H7 (cell line): ENCODE results near the gene PRKACG. TPM values are rescaled to one million over a fixed set of nuclear protein-coding genes. Genes with fewer than 3 reads are reported as not detected.

Experiments
- DNase-seq: peaks from one replicate; pipeline ENCODE4 v3.0.0; 2012
- H3K27me3 ChIP-seq: 2 replicates; pipeline ENCODE4 v1.6.0; 2011; ENCODE audit warnings: mild to moderate bottlenecking, low read length; ENCODE audit not compliant: control insufficient read depth, insufficient read depth
- H3K36me3 ChIP-seq: replicated peaks from 2 replicates; pipeline ENCODE4 v1.5.1; 2011; ENCODE audit warnings: low read length; ENCODE audit not compliant: control insufficient read depth, insufficient read depth
- H3K4me3 ChIP-seq: 2 replicates; pipeline ENCODE4 v1.5.1; 2011; ENCODE audit warnings: low read depth, mild to moderate bottlenecking, control low read depth, low read length, moderate library complexity; ENCODE audit not compliant: insufficient read depth
- total RNA-seq: library from RNA; depleted of rRNA; stranded (reverse); fragments of >200 nt; shearing (Covaris generic); gene quantifications from 2 replicates; pipeline ENCODE4 v1.2.3, GENCODE V29; 2014

The PRKACG gene
- total RNA-seq, 1 experiment from 2014 or later, result not detected

DNA sequence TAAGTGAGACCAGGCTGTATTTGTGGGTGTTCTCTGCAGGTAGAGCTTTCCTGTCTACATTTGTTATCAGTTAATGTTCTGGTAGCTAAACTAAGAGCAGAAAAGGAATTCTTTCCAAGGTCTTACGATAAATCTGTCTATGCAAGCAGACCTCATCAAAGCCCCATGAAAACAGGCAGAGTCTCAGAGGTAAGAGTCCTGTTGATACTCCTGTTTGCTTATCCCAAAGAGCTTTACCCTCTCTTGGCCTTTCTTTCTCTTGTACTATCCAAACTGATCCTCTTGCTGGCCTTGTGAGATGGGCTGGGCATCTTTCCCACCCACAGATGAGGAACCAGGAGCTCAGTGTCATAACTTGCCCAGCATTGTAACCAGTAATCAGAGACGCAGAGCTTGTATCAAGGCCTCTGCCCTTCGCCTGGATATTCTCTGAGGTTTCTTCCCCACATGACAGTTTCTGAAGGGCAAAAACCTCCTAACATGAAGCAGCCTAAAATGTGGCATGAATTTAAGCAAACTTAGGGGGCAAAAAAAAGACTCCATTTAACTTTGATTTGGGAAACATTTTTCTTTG lies 33.5 kb downstream of the PRKACG start:
- Histone ChIP-seq H3K27me3 (no peaks in the 10 kb centered on the region), H3K4me3 (no peak overlapping the region), H3K36me3 (no peaks in the 10 kb centered on the region)
- no peak for DNase-seq

- no peak for DNase-seq
- Histone ChIP-seq H3K4me3 (no peak overlapping the region), H3K27me3 (no peaks in the 10 kb centered on the region), H3K36me3 (no peaks in the 10 kb centered on the region)
Measured at GRCh38 chr9:68979538-68980314, 34.2 kb downstream of the PRKACG start.

- Histone ChIP-seq H3K27me3 (no peaks in the 10 kb centered on the region), H3K36me3 (no peaks in the 10 kb centered on the region), H3K4me3 (no peak overlapping the region)
- no peak for DNase-seq
Measured at GRCh38 chr9:68978501-68978900, 35.4 kb downstream of the PRKACG start.

DNA sequence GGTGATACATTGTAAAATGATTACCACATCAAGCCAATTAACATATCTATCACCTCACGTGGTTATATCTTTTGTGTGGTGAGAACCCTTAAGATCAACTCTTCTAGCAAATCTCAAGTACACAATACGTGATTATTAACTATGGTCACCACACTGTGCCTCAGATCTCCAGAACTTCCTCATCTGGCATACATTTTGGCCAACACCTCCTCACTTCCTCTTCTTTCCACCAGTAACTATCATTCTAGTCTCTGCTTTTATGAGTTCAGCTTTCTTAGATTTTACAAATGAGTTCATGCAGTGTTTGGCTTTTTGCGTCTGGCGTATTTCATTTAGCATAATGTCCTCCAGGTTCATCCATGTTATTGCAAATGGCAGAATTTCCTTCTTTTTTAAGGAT lies 35.8 kb downstream of the PRKACG start:
- no peaks in the 10 kb centered on the region for H3K36me3 ChIP-seq
- no peak for DNase-seq
- no peaks in the 10 kb centered on the region for H3K27me3 ChIP-seq
- H3K4me3 ChIP-seq, result no peak overlapping the region

- no peaks in the 10 kb centered on the region for H3K36me3 ChIP-seq
- H3K4me3 ChIP-seq, result no peak overlapping the region
- no peak for DNase-seq
- H3K27me3 ChIP-seq, result no peaks in the 10 kb centered on the region
Measured at GRCh38 chr9:68975365-68976043, 38.4 kb downstream of the PRKACG start.

- no peaks in the 10 kb centered on the region for H3K36me3 ChIP-seq
- no peak for DNase-seq
- no peaks in the 10 kb centered on the region for H3K27me3 ChIP-seq
- no peak overlapping the region for H3K4me3 ChIP-seq
Measured at GRCh38 chr9:68974901-68975300, 39.0 kb downstream of the PRKACG start.

- Histone ChIP-seq H3K27me3 (no peaks in the 10 kb centered on the region), H3K36me3 (no peaks in the 10 kb centered on the region), H3K4me3 (no peak overlapping the region)
- no peak for DNase-seq
Measured at GRCh38 chr9:68974431-68974830, 39.5 kb downstream of the PRKACG start.

DNA sequence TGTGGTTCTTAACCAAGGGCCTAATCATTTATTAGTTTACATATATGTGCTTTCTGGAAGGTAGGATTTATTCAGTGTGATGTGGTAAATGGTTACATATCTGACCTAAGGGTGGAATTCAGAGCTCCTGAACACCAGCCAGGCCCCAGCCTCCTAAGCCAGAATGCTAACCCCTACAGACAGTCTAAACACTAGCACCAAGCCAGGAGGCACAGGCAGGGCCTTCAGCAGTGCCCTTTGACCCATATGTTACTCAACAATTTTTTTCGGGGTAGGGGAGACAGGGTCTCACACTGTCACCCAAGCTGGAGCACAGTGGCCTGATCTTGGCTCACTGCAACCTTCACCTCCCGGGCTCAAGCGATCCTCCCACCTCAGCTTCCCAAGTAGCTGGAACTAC lies 40.3 kb downstream of the PRKACG start:
- Histone ChIP-seq H3K36me3 (no peaks in the 10 kb centered on the region), H3K4me3 (no peak overlapping the region), H3K27me3 (no peaks in the 10 kb centered on the region)
- DNase-seq, result no peak

- no peak for DNase-seq
- H3K36me3 ChIP-seq, result no peaks in the 10 kb centered on the region
- no peak overlapping the region for H3K4me3 ChIP-seq
- no peaks in the 10 kb centered on the region for H3K27me3 ChIP-seq
Measured at GRCh38 chr9:68970151-68970550, 43.8 kb downstream of the PRKACG start.

GRCh38 chr9:68969538-68969937 lies 44.4 kb downstream of the PRKACG start:
- no peak for DNase-seq
- no peaks in the 10 kb centered on the region for H3K27me3 ChIP-seq
- H3K36me3 ChIP-seq, result no peaks in the 10 kb centered on the region
- no peak overlapping the region for H3K4me3 ChIP-seq

- no peak for DNase-seq
- H3K27me3 ChIP-seq, result no peaks in the 10 kb centered on the region
- no peak overlapping the region for H3K4me3 ChIP-seq
- no peaks in the 10 kb centered on the region for H3K36me3 ChIP-seq
Measured at GRCh38 chr9:68967800-68968199, 46.1 kb downstream of the PRKACG start.

DNA sequence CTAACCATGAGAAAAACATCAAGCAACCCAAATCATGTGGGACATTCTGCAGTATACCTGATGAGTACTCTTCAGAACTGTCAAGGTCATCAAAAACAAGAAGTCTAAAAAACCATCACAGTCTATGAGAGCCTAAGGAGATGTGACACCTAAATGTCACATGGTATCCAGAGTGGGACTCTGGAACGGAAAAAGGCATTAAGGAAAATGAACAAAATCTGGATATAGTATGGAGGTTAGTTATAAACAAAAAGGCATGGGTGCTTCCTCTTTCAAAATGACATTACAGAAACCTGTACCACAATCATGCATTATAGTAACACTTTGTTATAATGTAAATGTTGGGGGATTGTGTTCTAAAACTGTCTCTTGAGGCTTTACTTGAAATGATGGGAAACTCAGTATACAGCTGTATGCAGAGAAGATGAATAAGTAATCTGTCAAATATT lies 47.4 kb downstream of the PRKACG start:
- H3K36me3 ChIP-seq, result no peaks in the 10 kb centered on the region
- no peaks in the 10 kb centered on the region for H3K27me3 ChIP-seq
- DNase-seq, result no peak
- no peak overlapping the region for H3K4me3 ChIP-seq

DNA sequence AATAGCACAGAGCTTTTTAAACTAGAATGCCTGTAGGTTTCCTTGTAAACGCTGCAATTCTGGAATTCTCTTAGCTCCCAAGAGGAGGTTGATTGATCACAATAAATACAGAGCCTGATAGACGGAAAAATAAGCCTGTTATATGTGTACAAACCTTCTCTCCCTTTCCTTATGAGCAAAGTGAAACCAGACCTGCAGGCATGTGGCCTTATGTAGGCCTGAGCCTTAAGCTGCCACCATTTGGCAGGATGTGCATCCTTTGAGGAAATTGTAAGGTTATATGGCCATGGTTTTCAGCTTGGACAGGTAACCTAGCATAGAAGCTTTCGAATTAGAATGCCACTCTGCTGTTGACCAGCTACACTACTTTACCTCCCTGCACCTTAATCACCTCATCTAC lies 49.1 kb downstream of the PRKACG start:
- no peaks in the 10 kb centered on the region for H3K27me3 ChIP-seq
- H3K36me3 ChIP-seq, result no peaks in the 10 kb centered on the region
- H3K4me3 ChIP-seq, result no peak overlapping the region
- no peak for DNase-seq

GRCh38 chr9:68964102-68964541 lies 49.8 kb downstream of the PRKACG start:
- no peaks in the 10 kb centered on the region for H3K36me3 ChIP-seq
- no peaks in the 10 kb centered on the region for H3K27me3 ChIP-seq
- no peak overlapping the region for H3K4me3 ChIP-seq
- no peak for DNase-seq

DNA sequence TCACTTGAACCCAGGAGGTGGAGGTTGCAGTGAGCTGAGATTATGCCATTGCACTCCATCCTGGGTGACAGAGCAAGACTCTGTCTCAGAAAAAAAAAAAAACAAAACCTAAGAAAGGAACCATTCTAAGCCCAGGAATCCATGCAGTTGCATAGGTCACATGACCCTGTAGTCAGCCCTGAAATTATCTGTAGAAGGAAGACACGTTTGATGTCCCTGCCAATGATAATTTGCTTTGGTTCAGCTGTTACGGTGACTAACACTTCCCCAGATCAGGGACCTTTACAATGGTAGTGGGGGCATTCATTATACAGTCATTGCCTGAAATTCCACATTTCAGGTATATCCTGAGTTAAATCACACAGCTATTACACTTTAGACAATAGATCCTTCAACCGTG lies 50.5 kb downstream of the PRKACG start:
- Histone ChIP-seq H3K36me3 (no peaks in the 10 kb centered on the region), H3K4me3 (no peak overlapping the region), H3K27me3 (no peaks in the 10 kb centered on the region)
- DNase-seq, result no peak
